Measurements from ENCODE around the gene C2orf72. TPM values are rescaled to one million over a fixed set of nuclear protein-coding genes. Genes with fewer than 3 reads are reported as not detected.

Gene C2orf72
- total and polyA plus RNA-seq, 4 donors: 33.2 to 141 (median 84.9) TPM

- Histone ChIP-seq H3K4me1 (ENCODE audit: control insufficient read depth in 4 of 4, insufficient read depth in 4 of 4, low read length in 3 of 4) (peaks cover 0 to 10% (median 0%) of the 10 kb centered on the region in 4 donors), H3K4me3 (ENCODE audit: low read depth in 1 of 3, low read length in 3 of 3) (no peak overlapping the region), H3K9me3 (ENCODE audit: control insufficient read depth in 4 of 4, low read length in 3 of 4) (no peaks in the 10 kb centered on the region), H3K9ac (ENCODE audit: low read depth in 1 of 2, low read length in 2 of 2) (no peak overlapping the region), H3K36me3 (ENCODE audit: control insufficient read depth in 4 of 4, insufficient read depth in 3 of 4, low read depth in 1 of 4, low read length in 3 of 4) (no peaks in the 10 kb centered on the region), H3K27me3 (ENCODE audit: control insufficient read depth in 4 of 4, insufficient read depth in 4 of 4, low read length in 3 of 4) (no peaks in the 10 kb centered on the region), H3K27ac (ENCODE audit: low read depth in 1 of 2, low read length in 2 of 2) (no peak overlapping the region)
- no peak for TF ChIP-seq ZBTB33 (IDR thresholded peaks at IDR 0.05)
- TF ChIP-seq SP1 (IDR thresholded peaks at IDR 0.05): no peak
- TF ChIP-seq GABPA (IDR thresholded peaks at IDR 0.05 in 1 of 2, conservative IDR thresholded peaks at IDR 0.05 in 1 of 2): no peak
- TF ChIP-seq FOXA1 (IDR thresholded peaks at IDR 0.05): no peak
- TF ChIP-seq REST (IDR thresholded peaks at IDR 0.05): no peak
- no peak for TF ChIP-seq RXRA (IDR thresholded peaks at IDR 0.05)
- no peak for TF ChIP-seq FOXA2 (IDR thresholded peaks at IDR 0.05)
- TF ChIP-seq ATF3 (IDR thresholded peaks at IDR 0.05): no peak
- TF ChIP-seq YY1 (IDR thresholded peaks at IDR 0.05): no peak
- no peak for TF ChIP-seq EGR1 (IDR thresholded peaks at IDR 0.05; ENCODE audit: low read depth in 2 of 2)
- no peak for DNase-seq (ENCODE audit: low spot score)
- WGBS: 62% methylated on average over 4 of the region's 4 CpGs
Observed at GRCh38 chr2:231001921-231002320, 35.4 kb upstream of the C2orf72 start.

GRCh38 chr2:231002641-231003040 is 34.7 kb upstream of the C2orf72 start:
- WGBS: 89% methylated on average over 10 of the region's 10 CpGs
- H3K27ac ChIP-seq (ENCODE audit: low read depth in 1 of 2, low read length in 2 of 2): no peak overlapping the region
- TF ChIP-seq MAX (IDR thresholded peaks at IDR 0.05) (no peak), HNF4A (conservative IDR thresholded peaks at IDR 0.05) (no peak), RXRA (IDR thresholded peaks at IDR 0.05) (no peak), TAF1 (conservative IDR thresholded peaks at IDR 0.05) (no peak), FOXA1 (IDR thresholded peaks at IDR 0.05) (no peak), FOXA2 (IDR thresholded peaks at IDR 0.05) (no peak), ZBTB33 (IDR thresholded peaks at IDR 0.05) (no peak), CTCF (IDR thresholded peaks at IDR 0.05; ENCODE audit: low read depth, low read length, missing input control) (no peak), REST (IDR thresholded peaks at IDR 0.05) (no peak)
- H3K4me3 ChIP-seq (ENCODE audit: low read depth in 1 of 3, low read length in 3 of 3): no peak overlapping the region
- H3K36me3 ChIP-seq (ENCODE audit: control insufficient read depth in 4 of 4, insufficient read depth in 3 of 4, low read depth in 1 of 4, low read length in 3 of 4): no peaks in the 10 kb centered on the region
- H3K9ac ChIP-seq (ENCODE audit: low read depth in 1 of 2, low read length in 2 of 2): no peak overlapping the region
- no peaks in the 10 kb centered on the region for H3K27me3 ChIP-seq (ENCODE audit: control insufficient read depth in 4 of 4, insufficient read depth in 4 of 4, low read length in 3 of 4)
- peaks cover 0 to 10% (median 0%) of the 10 kb centered on the region in 4 donors for H3K4me1 ChIP-seq (ENCODE audit: control insufficient read depth in 4 of 4, insufficient read depth in 4 of 4, low read length in 3 of 4)
- no peak for DNase-seq (ENCODE audit: low spot score)
- H3K9me3 ChIP-seq (ENCODE audit: control insufficient read depth in 4 of 4, low read length in 3 of 4): no peaks in the 10 kb centered on the region
